ENCODE data around the gene PEAK3.

Gene PEAK3

DNA sequence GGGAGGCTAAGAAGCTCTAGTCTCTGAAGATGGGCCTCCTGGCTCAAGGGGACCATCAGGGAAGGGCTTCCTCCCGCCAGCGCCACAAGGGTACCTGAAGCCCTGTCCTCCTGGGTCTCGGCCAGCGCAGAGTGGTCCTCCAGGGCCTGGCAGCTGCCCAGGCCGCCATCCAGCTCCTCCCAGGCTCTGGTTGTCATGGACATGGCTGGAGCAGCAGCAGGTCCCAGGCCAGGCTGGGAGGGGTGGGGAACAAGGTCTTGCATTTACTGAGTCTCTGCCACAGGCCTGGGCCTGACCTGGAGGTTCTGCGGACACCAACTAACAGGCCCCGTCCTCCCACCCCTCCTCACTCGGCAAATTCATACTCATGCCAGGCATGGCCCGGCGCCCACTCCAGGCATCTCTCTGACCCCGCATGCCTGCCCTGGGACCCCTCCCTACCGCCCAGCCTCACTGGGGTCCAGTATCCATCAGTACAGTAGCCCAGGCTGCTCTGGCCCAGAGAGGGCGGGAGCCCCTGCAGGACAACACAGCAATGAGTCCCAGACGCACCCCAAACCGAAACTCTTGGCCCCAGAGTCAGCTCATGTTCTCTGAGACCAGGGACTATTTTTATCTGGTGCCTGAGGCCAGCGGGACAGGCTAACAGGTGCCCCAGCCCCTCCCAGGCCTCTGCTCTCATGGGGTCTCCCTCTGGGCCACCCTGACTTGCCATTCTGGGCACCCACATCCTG lies 26.7 kb downstream of the PEAK3 start:
- no peak for DNase-seq (ENCODE audit: low spot score)
- POLR2A ChIA-PET (ENCODE audit: low non-redundant PET), result no interaction called here
- H3K27ac ChIP-seq, result no peak overlapping the region

DNA sequence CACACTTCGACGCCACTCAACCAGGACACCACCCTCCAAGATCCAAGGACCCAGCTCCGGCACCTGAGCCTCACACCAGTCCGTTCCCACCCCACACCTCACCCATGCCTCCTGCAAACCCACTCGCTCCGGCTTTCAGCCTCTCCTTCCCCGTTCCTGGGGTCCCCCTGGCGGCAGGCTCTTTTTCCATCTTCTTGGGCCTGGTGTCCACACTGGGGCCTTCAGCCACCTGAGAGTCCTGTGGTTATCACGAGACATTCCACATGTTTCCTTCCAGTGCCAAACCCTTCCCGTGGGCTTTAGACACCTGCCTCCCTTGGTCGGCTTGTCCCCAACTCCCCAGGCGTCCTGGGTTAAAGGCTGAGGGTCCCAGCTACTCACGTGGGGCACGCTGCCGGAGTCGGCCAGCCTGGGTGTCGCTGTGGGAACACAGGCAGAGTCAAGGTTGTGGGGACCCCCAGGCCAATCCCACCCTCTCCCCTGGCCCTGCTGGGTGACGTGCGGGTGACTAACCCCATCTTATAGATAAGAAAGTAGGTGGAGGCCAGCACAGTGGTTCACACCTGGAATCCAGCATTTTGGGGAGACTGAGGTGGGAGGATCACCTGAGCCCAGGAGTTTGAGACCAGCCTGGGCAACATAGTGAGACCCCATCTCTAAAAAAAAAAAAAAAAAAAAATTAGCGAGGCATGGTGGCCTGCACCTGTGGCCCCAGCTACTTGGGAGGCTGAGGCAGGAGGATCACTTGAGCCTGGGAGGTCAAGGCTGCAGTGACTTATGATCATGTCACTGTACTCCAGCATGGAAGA lies 27.7 kb downstream of the PEAK3 start:
- H3K27ac ChIP-seq, result no peak overlapping the region
- no peak for DNase-seq (ENCODE audit: low spot score)
- POLR2A ChIA-PET (ENCODE audit: low non-redundant PET), result no interaction called here
- CTCF ChIA-PET, result interaction anchor here (0.6 to 1.0 kb wide), 2 partner anchors 8 to 13 kb away, joined by 4 read pairs; no protein-coding TSS in a partner anchor
- TF ChIP-seq, protein P1, sequence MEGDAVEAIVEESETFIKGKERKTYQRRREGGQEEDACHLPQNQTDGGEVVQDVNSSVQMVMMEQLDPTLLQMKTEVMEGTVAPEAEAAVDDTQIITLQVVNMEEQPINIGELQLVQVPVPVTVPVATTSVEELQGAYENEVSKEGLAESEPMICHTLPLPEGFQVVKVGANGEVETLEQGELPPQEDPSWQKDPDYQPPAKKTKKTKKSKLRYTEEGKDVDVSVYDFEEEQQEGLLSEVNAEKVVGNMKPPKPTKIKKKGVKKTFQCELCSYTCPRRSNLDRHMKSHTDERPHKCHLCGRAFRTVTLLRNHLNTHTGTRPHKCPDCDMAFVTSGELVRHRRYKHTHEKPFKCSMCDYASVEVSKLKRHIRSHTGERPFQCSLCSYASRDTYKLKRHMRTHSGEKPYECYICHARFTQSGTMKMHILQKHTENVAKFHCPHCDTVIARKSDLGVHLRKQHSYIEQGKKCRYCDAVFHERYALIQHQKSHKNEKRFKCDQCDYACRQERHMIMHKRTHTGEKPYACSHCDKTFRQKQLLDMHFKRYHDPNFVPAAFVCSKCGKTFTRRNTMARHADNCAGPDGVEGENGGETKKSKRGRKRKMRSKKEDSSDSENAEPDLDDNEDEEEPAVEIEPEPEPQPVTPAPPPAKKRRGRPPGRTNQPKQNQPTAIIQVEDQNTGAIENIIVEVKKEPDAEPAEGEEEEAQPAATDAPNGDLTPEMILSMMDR (conservative IDR thresholded peaks at IDR 0.05; ENCODE audit: low read depth), result no peak

More for the DNA sequence above, 26.7 kb downstream of the PEAK3 start:
- CTCF ChIA-PET, result interaction anchor here (0.6 kb wide), 1 partner anchor 99 kb away, joined by 3 read pairs; no protein-coding TSS in a partner anchor
- TF ChIP-seq, protein P1 (conservative IDR thresholded peaks at IDR 0.05; ENCODE audit: low read depth), result no peak

DNA sequence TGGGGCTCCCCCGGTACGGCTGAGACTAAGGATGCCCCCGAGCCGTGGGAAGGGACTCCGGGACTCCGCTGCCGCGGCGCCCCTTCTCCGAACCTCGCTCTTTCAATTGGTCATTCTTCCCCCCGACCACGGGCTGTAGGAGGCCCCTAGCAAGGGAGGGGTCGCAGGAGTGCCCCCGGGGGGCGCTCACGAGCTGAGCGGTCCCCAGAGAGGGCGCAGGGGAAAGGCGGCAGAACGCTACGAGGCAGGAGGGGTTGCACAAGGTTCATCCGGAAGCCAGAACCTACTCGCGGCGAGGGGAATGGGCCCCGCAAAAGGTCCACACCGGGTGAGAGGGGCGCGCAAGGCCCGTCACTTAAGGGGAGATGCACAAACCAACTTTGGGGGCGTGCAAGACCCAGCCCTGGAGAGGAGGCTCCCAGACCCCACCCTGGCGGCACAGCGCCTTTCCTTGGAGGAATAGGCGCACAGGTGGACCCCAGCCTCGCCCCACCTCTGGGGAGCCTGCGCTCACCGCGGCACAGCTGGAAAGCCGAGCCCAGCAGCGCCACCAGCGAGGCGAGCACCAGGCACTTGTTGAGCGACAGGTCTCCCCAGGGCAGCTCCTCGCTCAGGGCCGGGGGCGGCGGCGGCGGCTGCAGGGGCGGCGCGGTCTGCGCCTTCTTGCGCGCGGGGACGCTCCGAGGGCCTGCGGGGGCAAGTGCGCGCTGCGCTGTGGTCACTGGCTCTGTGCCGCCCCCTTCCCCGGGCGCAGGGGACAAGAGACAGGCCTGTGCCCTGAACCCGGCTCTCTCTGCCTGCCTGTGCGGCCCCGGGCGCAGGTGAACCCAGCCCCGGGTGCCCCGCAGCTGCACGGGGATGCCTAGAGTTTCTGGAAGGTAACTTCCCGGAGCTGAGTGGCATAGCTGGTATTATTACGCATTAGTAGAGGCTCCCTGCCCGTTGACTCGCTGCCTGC lies 28.6 kb downstream of the PEAK3 start:
- TF ChIP-seq, protein P1 (conservative IDR thresholded peaks at IDR 0.05; ENCODE audit: low read depth), result no peak
- no peak overlapping the region for H3K27ac ChIP-seq
- ChIA-PET CTCF (interaction anchor here (0.6 to 1.0 kb wide), 2 partner anchors 9 to 101 kb away, joined by 4 to 5 read pairs; no protein-coding TSS in a partner anchor), POLR2A (ENCODE audit: low non-redundant PET) (no interaction called here)
- no peak for DNase-seq (ENCODE audit: low spot score)

DNA sequence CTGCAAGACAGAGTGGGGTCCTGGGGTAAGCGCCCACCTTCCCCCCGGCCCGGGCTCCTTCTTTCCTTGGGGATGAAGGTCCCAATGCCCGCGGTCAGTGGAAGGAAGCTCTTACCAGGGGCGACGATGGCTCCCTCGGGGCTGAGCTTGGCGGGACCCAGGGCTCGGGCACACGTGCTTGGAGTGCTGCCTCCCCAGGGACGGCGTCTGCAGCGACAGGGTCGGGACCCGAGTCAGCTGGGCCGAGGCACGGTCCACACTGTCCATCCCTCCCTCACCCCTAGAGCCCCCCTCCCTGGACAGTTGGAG lies 29.2 kb downstream of the PEAK3 start:
- ChIA-PET POLR2A (ENCODE audit: low non-redundant PET) (no interaction called here), CTCF (no interaction called here)
- DNase-seq (ENCODE audit: low spot score), result no peak
- H3K27ac ChIP-seq, result no peak overlapping the region
- TF ChIP-seq, protein P1 (conservative IDR thresholded peaks at IDR 0.05; ENCODE audit: low read depth), result no peak

DNA sequence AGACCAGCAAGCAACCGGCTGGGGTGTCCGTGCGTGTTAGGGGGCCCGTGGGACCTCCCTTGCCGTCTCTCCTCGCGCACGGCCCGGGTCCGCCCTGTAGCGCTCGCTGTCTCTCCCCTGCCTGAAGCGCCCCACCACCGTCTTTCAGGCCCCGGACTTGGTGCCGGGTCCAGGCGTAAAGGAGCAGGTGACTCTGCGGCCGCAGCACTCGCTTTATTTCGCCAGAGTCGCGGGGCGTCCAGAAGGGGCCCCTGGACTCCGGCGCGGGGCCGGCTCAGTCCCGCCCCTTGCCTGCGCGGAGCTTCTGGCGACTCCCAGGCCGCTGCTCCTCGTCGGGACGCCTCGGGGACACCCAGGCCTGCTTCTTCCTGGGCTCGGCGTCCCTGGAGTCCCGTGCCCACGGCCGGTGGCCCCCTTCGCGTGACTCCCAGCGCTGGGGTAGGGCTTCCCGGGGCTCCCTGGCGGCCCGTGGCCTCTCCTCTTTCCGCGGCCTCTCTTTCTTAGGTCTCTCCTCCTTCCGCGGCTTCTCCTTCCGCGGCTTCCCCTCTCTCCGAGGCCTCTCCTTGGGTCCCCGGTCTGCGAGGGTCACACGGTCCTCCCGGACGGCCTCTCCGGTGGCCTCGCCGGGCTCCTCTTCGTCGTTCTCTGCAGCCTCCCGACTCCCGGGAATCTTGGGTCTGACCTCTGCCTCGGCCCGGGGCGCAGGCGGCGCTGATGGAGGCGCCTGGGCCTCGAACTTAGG lies 29.7 kb downstream of the PEAK3 start:
- H3K27ac ChIP-seq, result no peak overlapping the region
- TF ChIP-seq, protein P1 (conservative IDR thresholded peaks at IDR 0.05; ENCODE audit: low read depth), result no peak
- DNase-seq (ENCODE audit: low spot score), result no peak
- ChIA-PET POLR2A (ENCODE audit: low non-redundant PET) (no interaction called here), CTCF (no interaction called here)

All from RWPE1 (cell line).